Islet of Langerhans (tissue), 1 donor: ENCODE results near the gene MARCHF6.
"Not testable (repeated sequence)": the region's sequence is repeated elsewhere in the genome, so short reads cannot be mapped to it uniquely, and the experiment has no call there.

Source experiments
- FAIRE-seq: peaks from one replicate; lab custom pipeline; 2011; peaks lifted over from hg19 to GRCh38; lab: Jason Lieb, UNC

The MARCHF6 gene

GRCh38 chr5:10351919-10352318, 1.6 kb upstream of the MARCHF6 start:
- no peak for FAIRE-seq

DNA sequence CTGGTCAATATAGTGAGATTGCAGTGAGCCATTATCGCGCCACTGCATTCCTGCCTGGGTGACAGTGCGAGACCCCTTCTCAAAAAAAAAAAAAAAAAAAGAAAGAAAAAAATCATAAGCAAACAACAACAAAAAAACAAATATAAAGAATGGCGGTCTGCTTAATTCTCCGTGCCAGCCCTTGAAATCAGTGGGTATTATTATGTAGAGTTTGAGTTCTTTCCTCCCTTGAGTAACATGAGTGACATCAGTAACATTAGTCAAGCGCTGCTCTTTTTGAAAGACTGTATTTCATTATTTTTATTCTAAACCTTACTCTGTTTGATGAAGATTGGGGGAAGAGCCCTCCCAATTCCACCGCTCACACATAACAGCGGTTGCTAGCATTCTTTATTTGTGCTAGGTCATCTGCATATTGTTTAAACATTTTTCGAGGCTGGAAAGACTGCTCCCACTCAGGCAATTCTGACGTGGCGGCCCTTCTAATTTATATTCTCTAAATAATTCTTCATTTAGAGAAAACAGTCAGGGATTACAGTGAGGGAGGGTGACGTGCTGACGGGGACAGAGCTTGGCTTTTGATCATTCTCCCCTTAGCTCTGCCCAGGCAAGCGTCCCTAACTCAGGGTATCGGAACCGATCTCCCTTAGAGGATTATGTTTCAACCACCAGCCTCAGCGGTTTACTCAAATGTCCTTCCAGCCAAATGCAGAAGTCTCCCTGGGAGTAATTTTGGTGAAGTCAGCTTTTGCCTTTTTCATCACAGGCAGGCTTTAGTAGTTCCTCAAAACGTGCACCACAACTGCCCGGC, 860 bp upstream of the MARCHF6 start:
- no peak for FAIRE-seq

DNA sequence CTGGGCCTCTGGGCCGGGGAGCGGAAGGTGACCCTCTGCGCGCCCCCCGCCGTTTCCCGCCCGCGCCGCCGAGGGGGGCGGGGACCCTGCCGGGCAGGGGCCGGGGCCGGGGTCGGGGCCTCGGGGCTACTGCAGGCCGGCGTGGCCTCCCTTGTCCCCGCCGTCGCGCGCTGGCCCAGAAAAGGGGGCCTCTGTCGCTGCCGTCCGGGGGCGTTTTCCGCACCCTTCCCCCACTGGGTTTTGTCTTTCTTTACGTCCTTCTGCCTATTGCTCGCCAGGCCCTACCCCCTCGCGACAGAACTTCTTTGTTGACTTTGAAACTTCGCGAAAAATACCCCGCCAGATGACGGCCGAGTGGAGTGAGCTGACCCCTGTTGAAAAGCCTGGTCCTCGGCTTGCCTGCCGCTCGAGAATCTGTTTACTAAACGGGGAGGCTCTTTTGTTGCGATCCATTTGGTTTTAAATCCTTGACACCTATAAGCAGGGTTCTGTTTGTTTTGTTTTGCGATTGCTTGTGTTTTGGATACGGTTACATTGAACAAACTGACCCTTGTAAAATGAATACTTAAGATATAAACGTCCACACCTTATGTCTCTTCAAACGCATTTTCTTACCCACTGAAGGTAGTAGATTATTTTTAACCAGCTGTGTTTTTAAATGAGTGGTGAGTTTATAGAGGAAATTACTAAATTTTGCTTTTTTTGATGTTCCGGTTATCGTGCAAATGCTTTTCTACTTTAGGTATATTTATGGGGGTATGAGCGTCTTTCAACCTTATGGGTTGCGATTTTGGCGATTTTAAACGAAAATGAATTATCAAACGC, 765 bp downstream of the MARCHF6 start:
- no peak for FAIRE-seq

- FAIRE-seq = no peak
Observed at GRCh38 chr5:10355071-10355889, 1.8 kb downstream of the MARCHF6 start.

GRCh38 chr5:10358999-10359398, 5.5 kb downstream of the MARCHF6 start:
- no peak for FAIRE-seq

DNA sequence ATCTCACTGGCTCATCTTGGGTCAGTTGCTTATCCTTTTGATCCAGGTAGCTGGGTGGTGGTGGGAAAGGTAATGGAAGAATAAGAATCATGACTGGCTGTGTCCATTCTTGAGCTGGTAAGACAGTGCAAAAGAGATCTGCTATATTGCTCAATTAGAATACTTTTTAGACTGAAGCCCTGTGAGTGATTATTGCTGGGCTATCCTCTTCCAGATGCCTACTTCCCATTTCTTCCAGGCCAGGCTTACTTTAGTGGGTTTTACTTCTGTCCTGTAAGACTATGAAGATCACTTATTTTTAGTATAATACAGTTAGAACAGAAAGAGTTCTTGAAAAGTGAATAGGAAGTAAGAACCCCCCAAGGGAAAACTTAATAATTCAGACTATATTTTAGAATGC, 7.2 kb downstream of the MARCHF6 start:
- FAIRE-seq = no peak

DNA sequence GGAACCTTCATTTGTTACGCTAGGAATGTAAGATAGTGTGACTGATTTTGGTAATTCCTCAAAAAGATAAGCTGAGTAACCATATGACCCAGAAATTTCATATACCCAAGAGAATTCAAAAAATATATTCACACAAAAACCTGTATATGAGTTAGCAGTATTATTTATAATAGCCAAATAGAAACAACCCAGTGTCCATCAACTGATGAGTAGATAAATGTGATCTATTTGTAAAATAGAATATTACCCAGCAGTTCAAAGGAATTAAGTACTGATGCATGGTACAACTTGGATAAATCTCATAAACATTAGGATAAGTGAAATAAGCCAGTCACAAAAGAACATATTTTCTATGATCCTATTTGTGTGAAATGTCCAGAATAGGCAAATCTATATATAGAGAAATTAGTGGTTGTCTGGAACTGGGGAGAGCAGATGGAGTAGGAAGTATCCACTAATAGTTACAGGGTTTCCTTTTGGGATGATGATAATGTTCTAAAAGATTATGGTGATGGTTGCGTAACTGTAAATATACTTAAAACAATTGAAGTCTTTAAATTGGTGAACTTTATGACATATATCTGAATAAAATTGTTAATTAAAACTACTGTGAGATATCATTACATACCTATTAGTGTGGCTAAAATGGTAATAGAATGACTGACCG, 10.2 kb downstream of the MARCHF6 start:
- FAIRE-seq = no peak

GRCh38 chr5:10364186-10364689, 10.7 kb downstream of the MARCHF6 start:
- FAIRE-seq = no peak

DNA sequence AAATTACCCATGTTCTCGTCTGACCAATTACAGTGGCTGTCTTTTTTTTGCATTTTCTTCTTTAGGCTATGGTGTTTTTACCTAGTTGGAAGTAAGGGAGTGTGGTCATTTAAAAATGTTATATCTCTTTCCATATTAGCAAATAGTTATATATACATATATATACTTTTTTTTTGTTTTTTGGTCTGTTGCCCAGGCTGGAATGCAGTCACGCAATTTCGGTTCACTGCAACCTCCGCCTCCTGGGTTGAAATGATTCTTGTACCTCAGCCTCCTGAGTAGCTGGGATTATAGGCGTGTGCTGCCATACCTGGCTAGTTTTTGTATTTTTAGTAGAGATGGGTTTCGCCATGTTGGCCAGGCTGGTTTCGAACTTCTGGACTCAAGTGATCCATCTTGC, 12.3 kb downstream of the MARCHF6 start:
- FAIRE-seq = no peak

GRCh38 chr5:10366310-10367272, 13.1 kb downstream of the MARCHF6 start:
- FAIRE-seq = no peak

- no peak for FAIRE-seq
Observed at GRCh38 chr5:10367579-10367978, 14.1 kb downstream of the MARCHF6 start.

DNA sequence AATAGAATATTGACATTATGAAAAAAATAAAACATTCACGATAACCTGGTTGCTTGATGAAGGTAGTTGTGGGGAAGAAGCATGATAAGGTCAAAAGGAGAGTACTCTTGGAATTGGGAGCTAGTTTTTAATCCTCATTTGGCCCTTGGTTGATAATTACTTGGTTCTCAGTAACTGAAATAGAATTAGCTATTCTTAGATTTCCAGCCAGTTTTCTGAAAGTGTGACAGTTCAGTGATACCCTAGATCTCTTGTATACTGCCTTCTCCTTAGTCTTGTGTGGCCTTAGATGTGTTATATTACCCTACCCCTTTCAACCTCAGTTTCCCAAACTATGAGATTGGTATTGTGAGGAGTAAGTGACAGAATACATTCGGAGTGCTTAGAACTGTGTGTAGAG, 17.4 kb downstream of the MARCHF6 start:
- no peak for FAIRE-seq

- not testable (repeated sequence) for FAIRE-seq
Observed at GRCh38 chr5:10371369-10371768, 17.9 kb downstream of the MARCHF6 start.

- no peak for FAIRE-seq
Observed at GRCh38 chr5:10372726-10373709, 19.5 kb downstream of the MARCHF6 start.

- no peak for FAIRE-seq
Observed at GRCh38 chr5:10374046-10375022, 20.8 kb downstream of the MARCHF6 start.

GRCh38 chr5:10375146-10375545, 21.7 kb downstream of the MARCHF6 start:
- FAIRE-seq = not testable (repeated sequence)

DNA sequence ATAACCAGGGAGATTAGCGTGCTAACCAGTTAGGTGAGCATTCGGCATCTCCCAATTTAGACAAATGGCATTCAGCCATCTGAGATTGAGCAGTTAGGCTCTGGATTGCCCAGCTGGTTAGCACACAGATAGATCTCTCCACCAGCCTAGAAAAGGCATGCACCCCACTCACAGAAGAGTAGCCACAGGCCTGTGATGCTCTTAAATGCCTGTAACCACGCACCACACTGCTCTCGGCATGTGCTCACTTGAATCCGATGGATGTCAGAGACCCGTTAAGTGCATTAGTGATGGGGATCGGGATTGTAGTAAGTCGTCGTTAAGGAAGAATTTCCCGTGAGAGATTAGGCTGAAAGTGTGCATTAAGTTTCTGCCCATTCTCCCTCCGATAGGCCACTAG, 23.0 kb downstream of the MARCHF6 start:
- FAIRE-seq = no peak

DNA sequence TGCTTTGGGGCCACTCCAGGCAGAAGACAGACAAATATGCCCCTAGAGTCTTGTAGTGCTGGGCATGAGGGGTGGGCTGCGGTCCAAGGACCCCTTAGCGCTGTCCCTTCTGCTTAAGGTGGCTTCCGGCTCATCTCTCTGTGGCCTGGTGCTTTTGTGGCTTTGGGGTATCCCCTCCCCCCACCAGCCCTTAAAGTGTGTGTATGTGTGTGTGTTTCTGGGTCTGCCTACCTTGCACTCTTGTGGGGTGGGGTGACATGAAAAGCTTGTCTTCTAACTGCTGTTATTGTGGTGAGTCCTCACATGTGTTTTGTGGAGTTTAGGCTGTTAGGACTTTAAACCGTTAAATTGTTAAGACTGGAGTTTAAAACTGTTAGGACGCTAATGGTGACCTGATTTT, 23.6 kb downstream of the MARCHF6 start:
- FAIRE-seq = no peak
